DND-41 (cell line): ENCODE data around the gene AUTS2.

Experiments
- ATAC-seq: fragments of 200-7000 bp; cut with Tn5 transposase; 3 replicates; pipeline ENCODE4 v1.9.1; 2021; ENCODE audit warnings: low read depth; ENCODE audit not compliant: insufficient read depth
- DNase-seq: peaks from one replicate; pipeline ENCODE4 v3.0.0-alpha.2; 2020
- H2AFZ ChIP-seq: 2 replicates; pipeline ENCODE4 v1.6.0; 2012; ENCODE audit warnings: low read depth, low read length
- H3K27ac ChIP-seq: 2 replicates; pipeline ENCODE4 v1.5.1; 2012; ENCODE audit warnings: low read length, inconsistent platforms
- H3K27me3 ChIP-seq: fragments of 200-600 bp; sonication (generic); 2 replicates; pipeline ENCODE4 v1.6.0; 2012; ENCODE audit warnings: low read length, mild to moderate bottlenecking, inconsistent platforms; ENCODE audit not compliant: insufficient read depth, poor library complexity
- H3K36me3 ChIP-seq: 2 replicates; pipeline ENCODE4 v1.5.1; 2012; ENCODE audit warnings: low read length, inconsistent platforms; ENCODE audit not compliant: insufficient read depth
- H3K4me1 ChIP-seq: 2 replicates; pipeline ENCODE4 v1.5.1; 2012; ENCODE audit warnings: mild to moderate bottlenecking, low read length; ENCODE audit not compliant: insufficient read depth
- H3K4me2 ChIP-seq: 2 replicates; pipeline ENCODE4 v1.6.0; 2012; ENCODE audit warnings: mild to moderate bottlenecking, moderate library complexity, low read length, inconsistent platforms; ENCODE audit not compliant: insufficient read depth
- H3K4me3 ChIP-seq, 2 experiments: fragments of 200-600 bp in 1 of 2; shearing (Covaris generic) in 1 of 2; 2 replicates each; pipeline ENCODE4 v1.5.1; 2012 to 2016; ENCODE audit warnings: inconsistent platforms in 2 of 2, low read length in 2 of 2, mild to moderate bottlenecking in 2 of 2, low read depth in 1 of 2, moderate library complexity in 1 of 2
- H3K79me2 ChIP-seq: 2 replicates; pipeline ENCODE4 v1.6.0; 2012; ENCODE audit warnings: low read length, inconsistent platforms; ENCODE audit not compliant: insufficient read depth
- H3K9ac ChIP-seq: 2 replicates; pipeline ENCODE4 v1.6.0; 2012; ENCODE audit warnings: low read depth, mild to moderate bottlenecking, inconsistent platforms, low read length, moderate library complexity
- H3K9me3 ChIP-seq: 2 replicates; pipeline ENCODE4 v1.5.1; 2012; ENCODE audit warnings: low read length, moderate library complexity, mild to moderate bottlenecking, inconsistent platforms; ENCODE audit not compliant: insufficient read depth, severe bottlenecking
- H4K20me1 ChIP-seq: 2 replicates; pipeline ENCODE4 v1.6.0; 2012; ENCODE audit warnings: low read length; ENCODE audit not compliant: insufficient read depth
- EZH2 ChIP-seq: IDR thresholded peaks from 3 replicates; pipeline ENCODE4 v1.6.1; 2012; ENCODE audit warnings: borderline replicate concordance, low read depth, mild to moderate bottlenecking, moderate library complexity, low read length, inconsistent platforms; ENCODE audit not compliant: severe bottlenecking
- TF ChIP-seq, protein P1 (sequence below): IDR thresholded peaks from 2 replicates; pipeline ENCODE4 v1.5.1; 2012; ENCODE audit warnings: borderline replicate concordance, low read length, moderate library complexity, mild to moderate bottlenecking; ENCODE audit not compliant: poor library complexity, severe bottlenecking; ENCODE audit errors: extremely low read depth

AUTS2 gene

DNA sequence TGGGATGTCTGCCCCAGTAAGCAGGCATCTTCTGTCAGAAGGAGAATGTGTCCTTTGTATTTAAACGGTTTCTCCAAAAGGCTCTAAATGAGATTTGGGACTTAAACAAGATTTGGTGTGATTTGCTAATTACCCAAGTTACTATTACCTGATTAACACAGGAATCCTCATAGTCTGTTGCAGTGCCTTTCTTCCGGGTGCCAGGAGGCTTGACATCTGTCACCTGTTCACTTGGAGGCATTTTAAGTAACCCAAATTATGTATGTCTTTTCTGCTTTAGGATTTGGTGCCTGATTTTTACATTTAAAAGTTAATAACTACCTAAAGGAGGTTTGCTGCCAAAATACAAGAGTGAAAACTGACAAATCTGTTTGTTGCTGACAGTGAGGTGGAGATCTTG is 945.7 kb downstream of the AUTS2 start:
- no peaks in the 10 kb centered on the region for H4K20me1 ChIP-seq
- no peak overlapping the region for H3K27ac ChIP-seq
- DNase-seq (no peak), ATAC-seq (no peak)
- no peaks in the 10 kb centered on the region for H3K4me1 ChIP-seq
- no peaks in the 10 kb centered on the region for H3K36me3 ChIP-seq
- H3K27me3 ChIP-seq, result no peaks in the 10 kb centered on the region
- no peaks in the 10 kb centered on the region for H3K9me3 ChIP-seq
- no peak for TF ChIP-seq EZH2
- TF ChIP-seq, protein P1, sequence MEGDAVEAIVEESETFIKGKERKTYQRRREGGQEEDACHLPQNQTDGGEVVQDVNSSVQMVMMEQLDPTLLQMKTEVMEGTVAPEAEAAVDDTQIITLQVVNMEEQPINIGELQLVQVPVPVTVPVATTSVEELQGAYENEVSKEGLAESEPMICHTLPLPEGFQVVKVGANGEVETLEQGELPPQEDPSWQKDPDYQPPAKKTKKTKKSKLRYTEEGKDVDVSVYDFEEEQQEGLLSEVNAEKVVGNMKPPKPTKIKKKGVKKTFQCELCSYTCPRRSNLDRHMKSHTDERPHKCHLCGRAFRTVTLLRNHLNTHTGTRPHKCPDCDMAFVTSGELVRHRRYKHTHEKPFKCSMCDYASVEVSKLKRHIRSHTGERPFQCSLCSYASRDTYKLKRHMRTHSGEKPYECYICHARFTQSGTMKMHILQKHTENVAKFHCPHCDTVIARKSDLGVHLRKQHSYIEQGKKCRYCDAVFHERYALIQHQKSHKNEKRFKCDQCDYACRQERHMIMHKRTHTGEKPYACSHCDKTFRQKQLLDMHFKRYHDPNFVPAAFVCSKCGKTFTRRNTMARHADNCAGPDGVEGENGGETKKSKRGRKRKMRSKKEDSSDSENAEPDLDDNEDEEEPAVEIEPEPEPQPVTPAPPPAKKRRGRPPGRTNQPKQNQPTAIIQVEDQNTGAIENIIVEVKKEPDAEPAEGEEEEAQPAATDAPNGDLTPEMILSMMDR, result no peak
- H3K4me3 ChIP-seq, result no peak overlapping the region
- H3K4me2 ChIP-seq, result no peak overlapping the region
- no peaks in the 10 kb centered on the region for H3K79me2 ChIP-seq
- H3K9ac ChIP-seq, result no peak overlapping the region
- no peak overlapping the region for H2AFZ ChIP-seq

DNA sequence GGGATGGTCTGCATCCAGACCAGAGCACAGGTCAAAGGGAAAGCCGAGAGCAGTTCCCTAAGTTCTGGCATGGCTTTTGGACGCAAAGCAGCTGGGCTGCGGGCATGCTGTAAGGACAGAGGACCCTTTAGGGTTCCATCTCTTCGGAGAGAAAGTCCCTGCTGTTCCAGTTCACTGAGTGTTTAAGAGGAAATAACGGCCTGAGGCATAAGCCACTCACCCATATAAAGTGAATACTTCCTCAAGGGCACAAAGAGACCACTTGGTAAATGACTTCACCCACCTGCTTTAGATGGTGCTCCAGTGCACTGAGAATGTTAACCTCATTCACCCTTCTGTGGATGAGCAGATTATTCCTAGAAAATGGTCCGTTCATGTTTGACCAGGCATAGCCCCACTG is 946.9 kb downstream of the AUTS2 start:
- no peak overlapping the region for H3K9ac ChIP-seq
- H3K79me2 ChIP-seq, result no peaks in the 10 kb centered on the region
- H3K4me3 ChIP-seq, result no peak overlapping the region
- no peak for ATAC-seq
- H3K9me3 ChIP-seq, result no peaks in the 10 kb centered on the region
- H3K4me2 ChIP-seq, result no peak overlapping the region
- H4K20me1 ChIP-seq, result no peaks in the 10 kb centered on the region
- DNase-seq, result no peak
- no peak overlapping the region for H3K27ac ChIP-seq
- H2AFZ ChIP-seq, result no peak overlapping the region
- TF ChIP-seq, protein P1, result no peak
- TF ChIP-seq EZH2, result no peak
- H3K36me3 ChIP-seq, result no peaks in the 10 kb centered on the region
- H3K4me1 ChIP-seq, result no peaks in the 10 kb centered on the region
- H3K27me3 ChIP-seq, result no peaks in the 10 kb centered on the region

DNA sequence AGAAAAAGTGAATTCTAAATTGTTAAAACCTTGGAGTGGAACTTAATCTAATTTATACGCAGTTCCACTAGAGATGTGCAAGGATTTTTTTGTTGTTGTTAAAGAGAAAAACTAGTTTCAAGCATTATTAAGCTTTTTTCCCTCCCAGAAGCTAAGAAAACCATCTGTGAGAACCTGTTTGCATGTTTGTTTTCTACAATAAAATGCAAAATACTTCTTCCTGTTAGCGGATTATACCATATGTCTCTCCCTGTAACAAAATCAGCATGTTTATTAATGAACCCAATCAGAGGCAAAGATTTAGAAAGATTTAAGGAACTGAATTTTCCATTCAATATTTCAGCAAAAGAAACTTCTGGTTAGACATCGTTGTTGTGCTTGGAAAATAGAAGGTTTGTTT is 953.9 kb downstream of the AUTS2 start:
- no peak overlapping the region for H2AFZ ChIP-seq
- H3K27me3 ChIP-seq, result no peaks in the 10 kb centered on the region
- no peak overlapping the region for H3K9ac ChIP-seq
- no peaks in the 10 kb centered on the region for H3K9me3 ChIP-seq
- DNase-seq, result no peak
- no peaks in the 10 kb centered on the region for H3K79me2 ChIP-seq
- H3K4me2 ChIP-seq, result no peak overlapping the region
- H3K36me3 ChIP-seq, result no peaks in the 10 kb centered on the region
- H3K4me1 ChIP-seq, result no peaks in the 10 kb centered on the region
- TF ChIP-seq, protein P1, result no peak
- no peak for TF ChIP-seq EZH2
- no peak overlapping the region for H3K27ac ChIP-seq
- H3K4me3 ChIP-seq, result no peak overlapping the region
- H4K20me1 ChIP-seq, result no peaks in the 10 kb centered on the region
- no peak for ATAC-seq

DNA sequence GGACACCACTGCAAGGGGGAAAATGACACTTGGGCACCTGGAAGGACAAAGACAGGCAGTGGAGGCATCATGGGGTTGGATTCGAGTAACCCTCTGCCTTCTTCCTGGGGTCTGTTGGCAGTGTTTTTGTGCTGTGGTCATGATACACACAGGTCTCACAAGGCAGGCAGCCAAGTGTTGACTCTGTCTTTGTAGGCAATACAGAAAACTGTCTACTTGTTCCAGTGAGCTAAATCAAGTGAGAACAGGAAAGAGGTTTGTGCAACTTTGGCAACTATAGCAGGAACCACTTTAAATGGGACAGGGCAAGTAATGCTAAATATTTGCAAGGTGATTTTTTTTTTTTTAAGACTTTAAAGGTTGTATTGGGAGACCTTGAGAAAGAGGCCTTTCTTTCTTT is 955.1 kb downstream of the AUTS2 start:
- Histone ChIP-seq H2AFZ (no peak overlapping the region), H3K36me3 (no peaks in the 10 kb centered on the region), H3K4me1 (no peaks in the 10 kb centered on the region), H3K4me2 (no peak overlapping the region), H3K9me3 (no peaks in the 10 kb centered on the region), H4K20me1 (no peaks in the 10 kb centered on the region), H3K79me2 (no peaks in the 10 kb centered on the region), H3K27me3 (no peaks in the 10 kb centered on the region), H3K27ac (no peak overlapping the region), H3K9ac (no peak overlapping the region), H3K4me3 (no peak overlapping the region)
- TF ChIP-seq EZH2, result no peak
- TF ChIP-seq, protein P1, result no peak
- ATAC-seq (no peak), DNase-seq (no peak)
